GM12892 (cell line): ENCODE results near the gene PACS2.

Source experiments
- POLR2A ChIP-seq: IDR thresholded peaks from 2 replicates; pipeline ENCODE4 v1.6.1; 2011; ENCODE audit warnings: low read depth, low read length, control low read depth
- POLR2AphosphoS5 ChIP-seq: IDR thresholded peaks from 2 replicates; pipeline ENCODE4 v1.6.1; 2011; ENCODE audit warnings: low read depth, low read length, control low read depth

DNA sequence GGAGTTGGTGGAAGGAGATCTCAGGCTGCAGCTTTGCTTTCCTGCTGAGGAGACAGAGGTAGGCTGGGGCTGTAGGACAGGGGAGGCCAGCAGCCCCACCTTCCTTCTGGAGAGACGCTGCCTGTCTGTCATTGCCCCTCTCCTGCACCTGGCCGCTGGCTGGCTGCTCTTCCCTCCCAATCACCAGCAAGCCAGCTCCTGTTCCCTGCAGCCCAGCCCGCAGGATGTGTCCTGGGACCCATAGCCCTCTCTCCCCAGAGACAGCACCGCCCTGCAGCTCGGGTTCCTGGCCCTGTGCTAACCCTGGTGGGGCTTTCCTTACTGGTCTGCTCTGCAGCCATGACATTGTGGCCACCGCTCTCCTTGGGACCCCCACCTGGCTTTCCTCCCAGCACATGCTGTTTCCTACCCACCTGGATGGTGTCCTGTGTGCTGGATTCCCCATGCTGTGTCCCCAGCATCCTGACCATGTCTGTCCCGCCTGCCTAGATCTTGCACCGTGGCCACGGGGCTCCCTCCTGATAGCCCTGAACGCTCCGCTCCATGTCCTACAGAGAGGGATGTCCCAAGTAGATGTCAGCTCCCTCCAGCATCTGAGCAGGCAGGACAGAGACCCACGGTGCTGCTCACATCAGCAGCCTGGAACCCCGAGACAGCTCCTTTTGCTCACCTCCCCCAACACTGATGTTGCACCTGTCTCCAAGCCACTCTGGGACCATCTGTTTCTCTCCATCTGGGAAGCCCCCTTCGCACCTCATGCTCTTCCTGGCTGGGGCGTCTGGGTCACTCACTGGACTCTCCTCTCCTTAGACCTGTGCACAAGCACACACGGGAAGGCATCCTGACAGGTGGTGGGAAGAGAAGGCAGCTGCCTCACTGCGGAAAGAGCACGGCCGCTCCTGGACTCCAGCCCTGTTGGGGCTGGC lies 104.0 kb downstream of the PACS2 start:
- TF ChIP-seq POLR2A (no peak), POLR2AphosphoS5 (no peak)
